SK-N-SH (cell line): ENCODE measurements around the gene CDC45. TPM values are rescaled to one million over a fixed set of nuclear protein-coding genes. Genes with fewer than 3 reads are reported as not detected.

Experiments used
- CTCF ChIA-PET: fragments of 300-600, 350-600 bp; formaldehyde crosslinking; extraction: SDS; loops from one replicate; lab custom pipeline; 2021; lab: Yijun Ruan, JAX
- POLR2A ChIA-PET: fragments of 350-600 bp; sonication (Branson Sonifier 250); formaldehyde crosslinking; extraction: SDS; loops from one replicate; lab custom pipeline; 2020; ENCODE audit warnings: antibody characterized with exemption, inconsistent platforms; lab: Yijun Ruan, JAX
- DNase-seq: peaks from one replicate; pipeline ENCODE4 v3.0.0; 2012
- H2AFZ ChIP-seq: fragments of 200-600 bp; sonication (generic); 2 replicates; pipeline ENCODE4 v1.8.1; 2016; ENCODE audit warnings: antibody characterized with exemption, mild to moderate bottlenecking, low read depth
- H3F3A ChIP-seq: fragments of 200-600 bp; sonication (generic); replicated peaks from 2 replicates; pipeline ENCODE3; 2016; ENCODE audit warnings: antibody characterized with exemption, mild to moderate bottlenecking; ENCODE audit not compliant: insufficient read depth
- H3K27ac ChIP-seq, 2 experiments: fragments of 200-500 bp in 1 of 2; fragments of 200-600 bp in 1 of 2; sonication (Bioruptor generic) in 1 of 2; sonication (generic), shearing (Covaris generic) in 1 of 2; 2 replicates each; pipeline versions ENCODE4 v1.5.1 to v1.6.1; 2014 to 2016; ENCODE audit warnings: low read depth in 2 of 2, inconsistent platforms in 1 of 2, low read length in 1 of 2, mild to moderate bottlenecking in 1 of 2, mixed read lengths in 1 of 2
- H3K27me3 ChIP-seq: fragments of 200-600 bp; sonication (generic), shearing (Covaris generic); 2 replicates; pipeline ENCODE4 v1.6.1; 2016; ENCODE audit warnings: mixed run types; ENCODE audit not compliant: insufficient read depth
- H3K36me3 ChIP-seq, 2 experiments: fragments of 200-500 bp in 1 of 2; fragments of 200-600 bp in 1 of 2; sonication (Bioruptor generic) in 1 of 2; sonication (generic) in 1 of 2; replicated peaks in 1 of 2; 2 replicates each; pipeline versions ENCODE3 to v1.5.1; 2014 to 2016; ENCODE audit warnings: low read length in 1 of 2, mild to moderate bottlenecking in 1 of 2; ENCODE audit not compliant: insufficient read depth in 2 of 2, control insufficient read depth in 1 of 2
- H3K4me1 ChIP-seq, 2 experiments: fragments of 200-500 bp in 1 of 2; fragments of 200-600 bp in 1 of 2; sonication (Bioruptor generic) in 1 of 2; sonication (generic), shearing (Covaris generic) in 1 of 2; 2 replicates each; pipeline versions ENCODE4 v1.5.1 to v1.6.1; 2014 to 2016; ENCODE audit warnings: low read depth in 1 of 2, low read length in 1 of 2, mixed run types in 1 of 2; ENCODE audit not compliant: insufficient read depth in 2 of 2, control insufficient read depth in 1 of 2
- H3K4me2 ChIP-seq: fragments of 200-600 bp; sonication (generic), shearing (Covaris generic); 2 replicates; pipeline ENCODE4 v1.6.1; 2017; ENCODE audit warnings: mixed run types
- H3K4me3 ChIP-seq, 2 experiments: fragments of 200-500 bp in 1 of 2; fragments of 200-600 bp in 1 of 2; sonication (Bioruptor generic) in 1 of 2; sonication (generic), shearing (Covaris generic) in 1 of 2; 2 replicates each; pipeline versions ENCODE4 v1.5.1 to v1.8.1; 2014 to 2016; ENCODE audit warnings: low read depth in 2 of 2, inconsistent platforms in 1 of 2, low read length in 1 of 2, mild to moderate bottlenecking in 1 of 2, mixed read lengths in 1 of 2, moderate library complexity in 1 of 2
- H3K79me2 ChIP-seq: fragments of 200-600 bp; sonication (generic); 2 replicates; pipeline ENCODE4 v1.8.1; 2017; ENCODE audit warnings: mild to moderate bottlenecking; ENCODE audit not compliant: insufficient read depth
- H3K9ac ChIP-seq: fragments of 200-600 bp; sonication (generic); 2 replicates; pipeline ENCODE4 v1.6.1; 2017; ENCODE audit warnings: mixed run types
- H3K9me2 ChIP-seq: fragments of 200-600 bp; sonication (generic); 2 replicates; pipeline ENCODE4 v1.6.1; 2017; ENCODE audit warnings: mixed run types
- H3K9me3 ChIP-seq: fragments of 200-600 bp; sonication (generic); 2 replicates; pipeline ENCODE4 v1.6.1; 2017; ENCODE audit warnings: mixed run types, mild to moderate bottlenecking, moderate library complexity
- H4K20me1 ChIP-seq: fragments of 200-600 bp; sonication (generic); 2 replicates; pipeline ENCODE4 v1.6.1; 2017; ENCODE audit warnings: mild to moderate bottlenecking, mixed run types; ENCODE audit not compliant: insufficient read depth
- CHD2 ChIP-seq: fragments of 150-350 bp; IDR thresholded peaks from 2 replicates; pipeline ENCODE4 v1.6.1; 2018; ENCODE audit warnings: low read length; ENCODE audit not compliant: partially characterized antibody
- CTCF ChIP-seq: fragments of 200-600 bp; sonication (generic); IDR thresholded peaks from 2 replicates; pipeline ENCODE4 v1.6.1; 2017; ENCODE audit warnings: antibody characterized with exemption, mild to moderate bottlenecking, moderate library complexity
- ELF1 ChIP-seq: IDR thresholded peaks from 2 replicates; pipeline ENCODE4 v1.4.0; 2012
- EP300 ChIP-seq, 2 experiments: IDR thresholded peaks; 2 replicates each; pipeline versions ENCODE4 v1.4.0 to v1.6.1; 2012; ENCODE audit warnings: borderline replicate concordance in 1 of 2, low read depth in 1 of 2, low read length in 1 of 2
- EZH2phosphoT487 ChIP-seq: fragments of 200-600 bp; sonication (generic); IDR thresholded peaks from 2 replicates; pipeline ENCODE4 v1.6.1; 2017; ENCODE audit warnings: low read depth, mixed run types, mild to moderate bottlenecking, antibody characterized with exemption, moderate library complexity, borderline replicate concordance
- FOSL2 ChIP-seq: IDR thresholded peaks from 2 replicates; pipeline ENCODE4 v1.4.0; 2012; ENCODE audit warnings: low read depth, mild to moderate bottlenecking, moderate library complexity, borderline replicate concordance
- FOXM1 ChIP-seq: IDR thresholded peaks from 2 replicates; pipeline ENCODE4 v1.4.0; 2012; ENCODE audit warnings: low read depth, mild to moderate bottlenecking
- GABPA ChIP-seq: IDR thresholded peaks from 2 replicates; pipeline ENCODE4 v1.4.0; 2012; ENCODE audit warnings: low read depth, mild to moderate bottlenecking
- IRF3 ChIP-seq: fragments of 150-350 bp; IDR thresholded peaks from 2 replicates; pipeline ENCODE4 v1.6.1; 2016; ENCODE audit warnings: mild to moderate bottlenecking, low read depth, low read length
- MAX ChIP-seq: IDR thresholded peaks from 2 replicates; pipeline ENCODE4 v1.4.0; 2012; ENCODE audit warnings: low read depth
- NFIC ChIP-seq: IDR thresholded peaks from 2 replicates; pipeline ENCODE4 v1.4.0; 2012; ENCODE audit warnings: borderline replicate concordance
- POLR2AphosphoS5 ChIP-seq: IDR thresholded peaks from 2 replicates; pipeline ENCODE4 v1.6.1; 2012; ENCODE audit warnings: low read depth, low read length
- RAD21 ChIP-seq: IDR thresholded peaks from 2 replicates; pipeline ENCODE4 v1.6.1; 2012; ENCODE audit warnings: mild to moderate bottlenecking, low read length
- RFX5 ChIP-seq: IDR thresholded peaks from 2 replicates; pipeline ENCODE4 v1.6.1; 2012; ENCODE audit warnings: mild to moderate bottlenecking, improper control_type of control experiment, low read length
- SIN3A ChIP-seq: IDR thresholded peaks from 2 replicates; pipeline ENCODE4 v1.6.1; 2012; ENCODE audit warnings: low read depth, mild to moderate bottlenecking, low read length, moderate library complexity, borderline replicate concordance
- TCF12 ChIP-seq: IDR thresholded peaks from 2 replicates; pipeline ENCODE4 v1.4.0; 2012
- TEAD4 ChIP-seq: IDR thresholded peaks from 2 replicates; pipeline ENCODE4 v1.4.0; 2012; ENCODE audit warnings: mild to moderate bottlenecking, borderline replicate concordance; ENCODE audit not compliant: insufficient read depth
- USF1 ChIP-seq: IDR thresholded peaks from 2 replicates; pipeline ENCODE4 v1.4.0; 2012; ENCODE audit warnings: low read depth, borderline replicate concordance
- ZBTB33 ChIP-seq: IDR thresholded peaks from 2 replicates; pipeline ENCODE4 v1.4.0; 2012; ENCODE audit warnings: low read depth, borderline replicate concordance
- WGBS: methylation state at CpG from one replicate; pipeline ENCODE4 v1.1.6; 2017; ENCODE audit warnings: low lambda C conversion rate; 5-methylcytosine and 5-hydroxymethylcytosine counted together
- polyA plus RNA-seq, 3 experiments: library from polyadenylated mRNA; depleted of rRNA; stranded (reverse); fragments of >200 nt; gene quantifications; 2 replicates each; pipeline ENCODE4 v1.2.3, GENCODE V29; 2012

The CDC45 gene
- polyA plus RNA-seq, 1 of the 3 experiments (the other 2 are of a cell fraction) = 23.6 TPM

GRCh38 chr22:19537941-19538488 is 58.3 kb downstream of the CDC45 start:
- H3K9ac ChIP-seq = no peak overlapping the region
- POLR2A ChIA-PET = no interaction called here
- H3K4me2 ChIP-seq = no peak overlapping the region
- no peaks in the 10 kb centered on the region for H3K4me1 ChIP-seq
- DNase-seq = no peak
- CTCF ChIA-PET = interaction anchor here (0.9 to 2.1 kb wide), 2 partner anchors 92 to 142 kb away, joined by 3 to 6 read pairs; no protein-coding TSS in a partner anchor
- H3K27ac ChIP-seq = no peak overlapping the region
- H3K27me3 ChIP-seq = no peaks in the 10 kb centered on the region
- H3K9me3 ChIP-seq = no peaks in the 10 kb centered on the region
- no peak overlapping the region for H2AFZ ChIP-seq
- TF ChIP-seq USF1 = no peak
- no peak for TF ChIP-seq ZBTB33
- no peak for TF ChIP-seq POLR2AphosphoS5
- TF ChIP-seq FOXM1 = no peak
- TF ChIP-seq CTCF = no peak
- no peak for TF ChIP-seq ELF1
- TF ChIP-seq FOSL2 = no peak
- no peak for TF ChIP-seq CHD2
- no peak for TF ChIP-seq SIN3A
- no peak for TF ChIP-seq RFX5
- TF ChIP-seq GABPA = no peak
- no peak for TF ChIP-seq IRF3
- no peak for TF ChIP-seq TCF12
- TF ChIP-seq TEAD4 = no peak
- no peak for TF ChIP-seq NFIC
- no peak for TF ChIP-seq EZH2phosphoT487
- no peak for TF ChIP-seq EP300 (IDR thresholded peaks at IDR 0.05; ENCODE audit: borderline replicate concordance in 1 of 2, low read depth in 1 of 2, low read length in 1 of 2)
- no peak for TF ChIP-seq MAX
- TF ChIP-seq RAD21 = no peak
- TF ChIP-seq, all 33 proteins: peak for 0
- WGBS = 89% methylated on average over 5 of the region's 5 CpGs
- Histone ChIP-seq H3K36me3 (no peaks in the 10 kb centered on the region), H3K79me2 (no peaks in the 10 kb centered on the region), H4K20me1 (no peaks in the 10 kb centered on the region), H3K4me3 (no peak overlapping the region), H3F3A (no peaks in the 10 kb centered on the region), H3K9me2 (no peaks in the 10 kb centered on the region)
